ENCODE measurements around the gene OR4C46. TPM values are rescaled to one million over a fixed set of nuclear protein-coding genes. Genes with fewer than 3 reads are reported as not detected.

OR4C46 gene
- not detected in 2 replicates for total RNA-seq

DNA sequence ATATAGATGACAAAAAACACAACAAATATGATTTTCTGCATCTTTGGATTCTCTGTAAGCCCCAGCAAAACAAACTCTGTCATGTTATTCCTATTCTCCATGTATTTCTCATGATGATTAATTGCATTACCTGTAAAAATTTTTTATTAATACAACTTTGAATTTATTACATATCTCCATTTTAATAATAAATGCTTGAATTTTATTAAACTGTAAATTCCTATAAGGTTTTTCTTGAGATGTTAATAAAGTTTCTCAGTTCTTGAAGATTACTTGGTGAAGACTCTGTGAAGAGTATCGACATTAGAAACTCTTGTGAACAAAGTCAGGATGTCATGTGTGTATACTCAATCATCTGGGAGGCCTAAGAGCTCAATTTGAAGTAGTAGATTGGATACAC is at the start of gene OR4C46:
Gene OR4C46 (minus strand): TSS at position 101 of the 400 bp plus-strand sequence. CDS start 0 bp downstream, at position 101.

Other genes with a start within 250 kb of the OR4C46 start
- gene OR4A5, start 102.8 kb upstream of the OR4C46 start, total RNA-seq: not detected in 2 replicates